Trophoblast cell (in vitro differentiated cells and primary cell): ENCODE results near the gene KCNH2.
A peak's percentile ranks its signal among the peaks of the same experiment; 100 is the strongest.

Experiments
- DNase-seq, 2 donors: peaks; one replicate each; pipeline ENCODE4 v3.0.0-alpha.2; 2016
- H2AFZ ChIP-seq: 2 replicates; pipeline ENCODE4 v1.6.1; 2013; ENCODE audit warnings: low read length, moderate library complexity, mild to moderate bottlenecking; ENCODE audit not compliant: insufficient read depth, poor library complexity
- H2AK5ac ChIP-seq: 2 replicates; pipeline ENCODE4 v1.6.1; 2013; ENCODE audit warnings: mild to moderate bottlenecking, low read length
- H2BK120ac ChIP-seq: 2 replicates; pipeline ENCODE4 v1.6.1; 2013; ENCODE audit warnings: low read length, mild to moderate bottlenecking, moderate library complexity; ENCODE audit not compliant: insufficient read depth, poor library complexity
- H2BK12ac ChIP-seq: 2 replicates; pipeline ENCODE4 v1.6.1; 2013; ENCODE audit warnings: mild to moderate bottlenecking, low read length, moderate library complexity
- H2BK5ac ChIP-seq: 2 replicates; pipeline ENCODE4 v1.6.1; 2013; ENCODE audit warnings: low read length, low read depth, moderate library complexity, mild to moderate bottlenecking; ENCODE audit not compliant: poor library complexity
- H3K14ac ChIP-seq: 2 replicates; pipeline ENCODE4 v1.6.1; 2013; ENCODE audit warnings: mild to moderate bottlenecking, low read length
- H3K18ac ChIP-seq: 2 replicates; pipeline ENCODE4 v1.6.1; 2013; ENCODE audit warnings: mild to moderate bottlenecking, low read length
- H3K23ac ChIP-seq: 2 replicates; pipeline ENCODE4 v1.6.1; 2013; ENCODE audit warnings: low read length
- H3K27ac ChIP-seq: 2 replicates; pipeline ENCODE4 v1.5.1; 2013; ENCODE audit warnings: low read depth, mild to moderate bottlenecking, inconsistent platforms, low read length, moderate library complexity
- H3K27me3 ChIP-seq: 2 replicates; pipeline ENCODE4 v1.6.1; 2013; ENCODE audit warnings: inconsistent platforms, mild to moderate bottlenecking, low read length, moderate library complexity; ENCODE audit not compliant: insufficient read depth
- H3K36me3 ChIP-seq, 2 experiments: 1 replicate in 1 of 2; 2 replicates in 1 of 2; pipeline ENCODE4 v1.6.1; 2013; ENCODE audit warnings: low read length in 2 of 2, mild to moderate bottlenecking in 2 of 2, moderate library complexity in 1 of 2; ENCODE audit not compliant: insufficient read depth in 2 of 2, control insufficient read depth in 1 of 2
- H3K4ac ChIP-seq: 2 replicates; pipeline ENCODE4 v1.6.1; 2013; ENCODE audit warnings: low read depth, mild to moderate bottlenecking, low read length, moderate library complexity
- H3K4me1 ChIP-seq, 2 experiments: 1 replicate in 1 of 2; 2 replicates in 1 of 2; pipeline ENCODE4 v1.6.1; 2013; ENCODE audit warnings: low read length in 2 of 2, mild to moderate bottlenecking in 2 of 2, moderate library complexity in 1 of 2; ENCODE audit not compliant: insufficient read depth in 2 of 2, control insufficient read depth in 1 of 2
- H3K4me2 ChIP-seq: 2 replicates; pipeline ENCODE4 v1.6.1; 2013; ENCODE audit warnings: inconsistent platforms, mild to moderate bottlenecking, low read length, moderate library complexity
- H3K4me3 ChIP-seq: 2 replicates; pipeline ENCODE4 v1.5.1; 2013; ENCODE audit warnings: mild to moderate bottlenecking, low read depth, low read length, inconsistent platforms
- H3K79me1 ChIP-seq: one replicate; pipeline ENCODE4 v1.6.1; 2013; ENCODE audit warnings: low read length
- H3K79me2 ChIP-seq: 2 replicates; pipeline ENCODE4 v1.6.1; 2013; ENCODE audit warnings: low read length, mild to moderate bottlenecking; ENCODE audit not compliant: control insufficient read depth, insufficient read depth, poor library complexity
- H3K9ac ChIP-seq: 2 replicates; pipeline ENCODE4 v1.6.1; 2013; ENCODE audit warnings: mild to moderate bottlenecking, low read length
- H3K9me3 ChIP-seq: 2 replicates; pipeline ENCODE4 v1.6.1; 2013; ENCODE audit warnings: low read depth, mild to moderate bottlenecking, control low read depth, inconsistent platforms, low read length; ENCODE audit not compliant: insufficient read depth
- H4K12ac ChIP-seq: 2 replicates; pipeline ENCODE4 v1.6.1; 2013; ENCODE audit warnings: low read depth, mild to moderate bottlenecking, low read length, moderate library complexity
- H4K8ac ChIP-seq: 2 replicates; pipeline ENCODE4 v1.6.1; 2013; ENCODE audit warnings: low read depth, mild to moderate bottlenecking, low read length, moderate library complexity
- H4K91ac ChIP-seq: one replicate; pipeline ENCODE4 v1.6.1; 2013; ENCODE audit warnings: low read depth, mild to moderate bottlenecking, low read length, moderate library complexity
- WGBS: extraction: QIAGEN DNeasy Blood & Tissue Kit; methylation state at CpG from one replicate; pipeline ENCODE4 v1.1.7; 2013; ENCODE audit warnings: missing lambda C conversion rate; ENCODE audit not compliant: insufficient read length, insufficient coverage; ENCODE audit errors: extremely low coverage; 5-methylcytosine and 5-hydroxymethylcytosine counted together

Gene KCNH2

GRCh38 chr7:150958597-150958996 is 19.5 kb downstream of the KCNH2 start:
- Histone ChIP-seq H2AFZ (no peak overlapping the region), H3K14ac (no peak overlapping the region), H3K9ac (no peak overlapping the region), H3K9me3 (peaks cover 3% of the 10 kb centered on the region), H4K12ac (no peak overlapping the region), H3K4me2 (no peak overlapping the region), H3K4ac (no peak overlapping the region), H2BK12ac (no peak overlapping the region), H4K91ac (no peak overlapping the region), H3K23ac (no peak overlapping the region), H3K27me3 (no peaks in the 10 kb centered on the region), H3K36me3 (no peaks in the 10 kb centered on the region), H3K4me3 (no peak overlapping the region), H2BK5ac (no peak overlapping the region), H3K4me1 (peaks cover 25 to 27% of the 10 kb centered on the region in 2 experiments), H3K27ac (no peak overlapping the region), H2AK5ac (no peak overlapping the region), H2BK120ac (no peak overlapping the region), H3K79me1 (peaks cover 8% of the 10 kb centered on the region), H4K8ac (no peak overlapping the region), H3K18ac (no peak overlapping the region), H3K79me2 (no peaks in the 10 kb centered on the region)
- no CpG with 5 or more reads among the region's 13 CpGs for WGBS
- DNase-seq = peak in 1 of 2 donors; percentile 17

- H3K27ac ChIP-seq = no peak overlapping the region
- H3K79me2 ChIP-seq = no peaks in the 10 kb centered on the region
- H3K23ac ChIP-seq = no peak overlapping the region
These were observed 20.0 kb downstream of the KCNH2 start for GRCh38 chr7:150958062-150958552.

GRCh38 chr7:150957133-150958020 is 20.7 kb downstream of the KCNH2 start:
- Histone ChIP-seq H3K27ac (no peak overlapping the region), H3K79me2 (no peaks in the 10 kb centered on the region), H2BK120ac (no peak overlapping the region), H3K4me2 (no peak overlapping the region), H3K4ac (no peak overlapping the region), H2BK5ac (no peak overlapping the region), H3K4me1 (peaks cover 24 to 25% of the 10 kb centered on the region in 2 experiments), H3K79me1 (peaks cover 7% of the 10 kb centered on the region), H4K8ac (no peak overlapping the region), H3K4me3 (no peak overlapping the region), H3K14ac (no peak overlapping the region), H3K9me3 (peaks cover 5% of the 10 kb centered on the region), H3K36me3 (no peaks in the 10 kb centered on the region), H2BK12ac (no peak overlapping the region), H3K23ac (no peak overlapping the region), H3K18ac (no peak overlapping the region), H3K27me3 (no peaks in the 10 kb centered on the region), H2AFZ (no peak overlapping the region), H4K91ac (no peak overlapping the region), H4K12ac (no peak overlapping the region), H3K9ac (no peak overlapping the region), H2AK5ac (no peak overlapping the region)
- WGBS = no CpG with 5 or more reads among the region's 26 CpGs
- DNase-seq = no peak

More at GRCh38 chr7:150958062-150958552, 20.0 kb downstream of the KCNH2 start:
- Histone ChIP-seq H3K79me1 (peaks cover 8% of the 10 kb centered on the region), H3K14ac (no peak overlapping the region), H3K4ac (no peak overlapping the region), H2BK12ac (no peak overlapping the region), H3K4me3 (no peak overlapping the region), H4K8ac (no peak overlapping the region), H3K4me2 (no peak overlapping the region), H2AK5ac (no peak overlapping the region), H3K18ac (no peak overlapping the region), H3K27me3 (no peaks in the 10 kb centered on the region), H3K4me1 (peaks cover 25 to 27% of the 10 kb centered on the region in 2 experiments), H4K91ac (no peak overlapping the region), H3K9me3 (peaks cover 3% of the 10 kb centered on the region), H3K36me3 (no peaks in the 10 kb centered on the region), H3K9ac (no peak overlapping the region), H2BK120ac (no peak overlapping the region), H2BK5ac (no peak overlapping the region), H2AFZ (no peak overlapping the region), H4K12ac (no peak overlapping the region)
- peak; percentile 9 to 42 for DNase-seq
- no CpG with 5 or more reads among the region's 74 CpGs for WGBS

- no peak overlapping the region for H3K27ac ChIP-seq
- no CpG with 5 or more reads among the region's 9 CpGs for WGBS
- no peak overlapping the region for H3K4ac ChIP-seq
These were observed 21.6 kb downstream of the KCNH2 start for GRCh38 chr7:150956395-150957132.

More at GRCh38 chr7:150956395-150957132, 21.6 kb downstream of the KCNH2 start:
- Histone ChIP-seq H3K4me1 (peaks cover 16 to 18% of the 10 kb centered on the region in 2 experiments), H3K23ac (no peak overlapping the region), H4K8ac (no peak overlapping the region), H2BK5ac (no peak overlapping the region), H2AFZ (no peak overlapping the region), H3K9ac (no peak overlapping the region), H3K18ac (no peak overlapping the region), H4K12ac (no peak overlapping the region), H3K14ac (peak overlapping the region; percentile 12), H3K4me3 (no peak overlapping the region), H3K36me3 (no peaks in the 10 kb centered on the region), H4K91ac (peak overlapping the region; percentile 46), H2BK12ac (no peak overlapping the region), H3K79me1 (peaks cover 3% of the 10 kb centered on the region), H3K27me3 (no peaks in the 10 kb centered on the region), H3K9me3 (peaks cover 7% of the 10 kb centered on the region), H3K79me2 (no peaks in the 10 kb centered on the region), H3K4me2 (no peak overlapping the region), H2AK5ac (no peak overlapping the region), H2BK120ac (no peak overlapping the region)
- no peak for DNase-seq
